Cardiac muscle cell (in vitro differentiated cells and primary cell): ENCODE results near the gene SNAI1. TPM values are rescaled to one million over a fixed set of nuclear protein-coding genes. Genes with fewer than 3 reads are reported as not detected.

Experiments
- DNase-seq, 2 donors: peaks; one replicate each; pipeline versions ENCODE4 v3.0.0 to v3.0.0-alpha.2; 2010 to 2017; ENCODE audit warnings: low read depth in 1 of 2, low spot score in 1 of 2
- H3K27ac ChIP-seq: fragments of 200-600 bp; sonication (generic); 2 replicates; pipeline ENCODE4 v1.5.1; 2016
- H3K27me3 ChIP-seq: fragments of 200-600 bp; sonication (generic); 2 replicates; pipeline ENCODE4 v1.6.0; 2016; ENCODE audit warnings: control low read depth
- H3K36me3 ChIP-seq: fragments of 200-600 bp; sonication (generic); 2 replicates; pipeline ENCODE4 v1.5.1; 2016; ENCODE audit warnings: control low read depth
- H3K4me1 ChIP-seq: fragments of 200-600 bp; sonication (generic); 2 replicates; pipeline ENCODE4 v1.8.1; 2017; ENCODE audit warnings: low read depth, mild to moderate bottlenecking, mixed run types
- H3K4me3 ChIP-seq: fragments of 200-600 bp; sonication (generic); 2 replicates; pipeline ENCODE4 v1.5.1; 2016; ENCODE audit warnings: mild to moderate bottlenecking
- H3K9me3 ChIP-seq: fragments of 200-600 bp; sonication (generic); 2 replicates; pipeline ENCODE4 v1.5.1; 2017; ENCODE audit warnings: low read depth, mild to moderate bottlenecking, control low read depth
- CTCF ChIP-seq: IDR thresholded peaks from 2 replicates; pipeline ENCODE4 v1.5.1; 2012; ENCODE audit warnings: low read depth, mild to moderate bottlenecking, low read length
- polyA plus RNA-seq: library from polyadenylated mRNA; unstranded; fragments of >200 nt; fragmentation: Nextera tagmentation; extraction: Ambion mirVana; gene quantifications from 2 replicates; pipeline ENCODE4 v1.2.1, GENCODE V29; 2016
- total RNA-seq: library from RNA; depleted of rRNA; stranded (reverse); fragments of >200 nt; gene quantifications from 2 replicates; pipeline ENCODE4 v1.2.3, GENCODE V29; 2016

The SNAI1 gene
- 6.3 and 13.4 TPM in 2 replicates for total RNA-seq
- polyA plus RNA-seq: 7.8 and 12.7 TPM in 2 replicates

- H3K36me3 ChIP-seq: no peaks in the 10 kb centered on the region
- DNase-seq: peak; percentile 89 to 93
- no peak within 1 kb of the TSS for H3K27ac ChIP-seq
- H3K9me3 ChIP-seq: no peaks in the 10 kb centered on the region
- H3K4me3 ChIP-seq: peak within 1 kb of the TSS; percentile 62
- no peaks in the 10 kb centered on the region for H3K27me3 ChIP-seq
- peak; percentile 52 for TF ChIP-seq CTCF
- H3K4me1 ChIP-seq: peaks cover 12% of the 10 kb centered on the region
Measured at GRCh38 chr20:49982346-49983122, at the start of gene SNAI1. Gene SNAI1 (plus strand): TSS chr20:49982980. CDS start chr20:49983060, 80 bp downstream.

- Histone ChIP-seq H3K4me3 (peak overlapping the region; percentile 98), H3K27me3 (no peaks in the 10 kb centered on the region), H3K4me1 (peaks cover 18% of the 10 kb centered on the region), H3K9me3 (no peaks in the 10 kb centered on the region), H3K27ac (no peak overlapping the region), H3K36me3 (no peaks in the 10 kb centered on the region)
- DNase-seq: no peak
- TF ChIP-seq CTCF: no peak
Measured at GRCh38 chr20:49935746-49936152, 47.0 kb upstream of the SNAI1 start.

GRCh38 chr20:49936153-49937026 lies 46.4 kb upstream of the SNAI1 start, which contains the start of gene RNF114:
Gene RNF114 (plus strand): TSS chr20:49936397. CDS start chr20:49936413, 16 bp downstream.
- H3K9me3 ChIP-seq: no peaks in the 10 kb centered on the region
- peaks cover 2% of the 10 kb centered on the region for H3K36me3 ChIP-seq
- DNase-seq: peak; percentile 94 to 95
- no peaks in the 10 kb centered on the region for H3K27me3 ChIP-seq
- peaks cover 18% of the 10 kb centered on the region for H3K4me1 ChIP-seq
- TF ChIP-seq CTCF: no peak
- peak within 1 kb of the TSS; percentile 98 for H3K4me3 ChIP-seq
- H3K27ac ChIP-seq: peak within 1 kb of the TSS; percentile 76

- no peak for DNase-seq
- H3K9me3 ChIP-seq: no peaks in the 10 kb centered on the region
- H3K36me3 ChIP-seq: peaks cover 4% of the 10 kb centered on the region
- TF ChIP-seq CTCF: no peak
- H3K27me3 ChIP-seq: no peaks in the 10 kb centered on the region
- H3K27ac ChIP-seq: peak overlapping the region; percentile 76
- H3K4me1 ChIP-seq: peaks cover 18% of the 10 kb centered on the region
- peak overlapping the region; percentile 98 for H3K4me3 ChIP-seq
Measured at GRCh38 chr20:49937027-49937929, 45.5 kb upstream of the SNAI1 start.
